HL-60 (cell line): ENCODE data around the gene AGER.

ENCODE experiments used
- DNase-seq, 2 experiments: peaks; one replicate each; pipeline ENCODE4 v3.0.0-alpha.2; 2010 to 2020; ENCODE audit warnings: low read depth in 1 of 2, low spot score in 1 of 2
- H3K27ac ChIP-seq: fragments of 250-450 bp; sonication (Bioruptor Pico); replicated peaks from 2 replicates; pipeline ENCODE4 v1.5.1; 2020; ENCODE audit warnings: mild to moderate bottlenecking, moderate library complexity
- H3K27me3 ChIP-seq: fragments of 250-450 bp; sonication (Bioruptor Pico); 2 replicates; pipeline ENCODE4 v1.5.1; 2021; ENCODE audit warnings: mild to moderate bottlenecking, moderate library complexity; ENCODE audit not compliant: insufficient read depth, poor library complexity, severe bottlenecking
- H3K4me3 ChIP-seq: replicated peaks from 2 replicates; pipeline ENCODE4 v1.5.1; 2011; ENCODE audit warnings: mild to moderate bottlenecking, control low read depth, low read length; ENCODE audit not compliant: insufficient read depth
- GABPA ChIP-seq: IDR thresholded peaks from 2 replicates; pipeline ENCODE4 v1.6.1; 2012; ENCODE audit warnings: low read depth
- POLR2AphosphoS5 ChIP-seq: IDR thresholded peaks from 2 replicates; pipeline ENCODE4 v1.6.1; 2012; ENCODE audit warnings: low read depth
- SPI1 ChIP-seq: IDR thresholded peaks from 2 replicates; pipeline ENCODE4 v1.6.1; 2012; ENCODE audit warnings: low read depth, mild to moderate bottlenecking, borderline replicate concordance
- TF ChIP-seq, protein P1 (sequence below): IDR thresholded peaks from 2 replicates; pipeline ENCODE4 v1.6.1; 2012; ENCODE audit warnings: low read depth; ENCODE audit not compliant: insufficient replicate concordance
- TF ChIP-seq, protein P2 (sequence below): IDR thresholded peaks from one replicate; pipeline ENCODE4 v1.5.1; 2011; ENCODE audit warnings: low read length, control low read depth, inconsistent platforms; ENCODE audit not compliant: insufficient read depth

Gene AGER

DNA sequence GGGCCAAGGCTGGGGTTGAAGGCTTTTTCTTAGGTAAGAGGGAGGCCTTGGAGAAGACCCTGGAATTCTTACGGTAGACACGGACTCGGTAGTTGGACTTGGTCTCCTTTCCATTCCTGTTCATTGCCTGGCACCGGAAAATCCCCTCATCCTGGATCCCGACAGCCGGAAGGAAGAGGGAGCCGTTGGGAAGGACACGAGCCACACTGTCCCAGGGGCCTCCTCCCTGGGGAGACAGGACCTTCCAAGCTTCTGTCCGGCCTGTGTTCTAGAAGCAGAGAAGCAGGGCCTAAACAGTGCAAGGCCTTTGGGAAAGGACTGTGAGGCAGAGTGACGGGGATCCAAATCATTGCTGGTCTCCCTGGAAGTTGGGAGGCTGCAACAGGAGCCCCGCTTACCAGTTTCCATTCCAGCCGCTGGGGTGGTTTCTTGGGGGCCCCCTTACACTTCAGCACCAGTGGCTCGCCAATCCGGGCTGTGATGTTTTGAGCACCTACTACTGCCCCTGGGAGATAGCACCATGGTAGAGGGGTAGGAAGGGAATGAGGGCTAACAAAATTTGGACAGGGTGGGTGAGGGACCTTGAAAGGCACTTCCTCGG, 470 bp downstream of the AGER start:
- DNase-seq, result no peak
- H3K4me3 ChIP-seq, result no peak overlapping the region
- TF ChIP-seq POLR2AphosphoS5 (no peak), SPI1 (no peak), GABPA (no peak)
- TF ChIP-seq, protein P1, sequence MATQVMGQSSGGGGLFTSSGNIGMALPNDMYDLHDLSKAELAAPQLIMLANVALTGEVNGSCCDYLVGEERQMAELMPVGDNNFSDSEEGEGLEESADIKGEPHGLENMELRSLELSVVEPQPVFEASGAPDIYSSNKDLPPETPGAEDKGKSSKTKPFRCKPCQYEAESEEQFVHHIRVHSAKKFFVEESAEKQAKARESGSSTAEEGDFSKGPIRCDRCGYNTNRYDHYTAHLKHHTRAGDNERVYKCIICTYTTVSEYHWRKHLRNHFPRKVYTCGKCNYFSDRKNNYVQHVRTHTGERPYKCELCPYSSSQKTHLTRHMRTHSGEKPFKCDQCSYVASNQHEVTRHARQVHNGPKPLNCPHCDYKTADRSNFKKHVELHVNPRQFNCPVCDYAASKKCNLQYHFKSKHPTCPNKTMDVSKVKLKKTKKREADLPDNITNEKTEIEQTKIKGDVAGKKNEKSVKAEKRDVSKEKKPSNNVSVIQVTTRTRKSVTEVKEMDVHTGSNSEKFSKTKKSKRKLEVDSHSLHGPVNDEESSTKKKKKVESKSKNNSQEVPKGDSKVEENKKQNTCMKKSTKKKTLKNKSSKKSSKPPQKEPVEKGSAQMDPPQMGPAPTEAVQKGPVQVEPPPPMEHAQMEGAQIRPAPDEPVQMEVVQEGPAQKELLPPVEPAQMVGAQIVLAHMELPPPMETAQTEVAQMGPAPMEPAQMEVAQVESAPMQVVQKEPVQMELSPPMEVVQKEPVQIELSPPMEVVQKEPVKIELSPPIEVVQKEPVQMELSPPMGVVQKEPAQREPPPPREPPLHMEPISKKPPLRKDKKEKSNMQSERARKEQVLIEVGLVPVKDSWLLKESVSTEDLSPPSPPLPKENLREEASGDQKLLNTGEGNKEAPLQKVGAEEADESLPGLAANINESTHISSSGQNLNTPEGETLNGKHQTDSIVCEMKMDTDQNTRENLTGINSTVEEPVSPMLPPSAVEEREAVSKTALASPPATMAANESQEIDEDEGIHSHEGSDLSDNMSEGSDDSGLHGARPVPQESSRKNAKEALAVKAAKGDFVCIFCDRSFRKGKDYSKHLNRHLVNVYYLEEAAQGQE, result no peak
- TF ChIP-seq, protein P2, sequence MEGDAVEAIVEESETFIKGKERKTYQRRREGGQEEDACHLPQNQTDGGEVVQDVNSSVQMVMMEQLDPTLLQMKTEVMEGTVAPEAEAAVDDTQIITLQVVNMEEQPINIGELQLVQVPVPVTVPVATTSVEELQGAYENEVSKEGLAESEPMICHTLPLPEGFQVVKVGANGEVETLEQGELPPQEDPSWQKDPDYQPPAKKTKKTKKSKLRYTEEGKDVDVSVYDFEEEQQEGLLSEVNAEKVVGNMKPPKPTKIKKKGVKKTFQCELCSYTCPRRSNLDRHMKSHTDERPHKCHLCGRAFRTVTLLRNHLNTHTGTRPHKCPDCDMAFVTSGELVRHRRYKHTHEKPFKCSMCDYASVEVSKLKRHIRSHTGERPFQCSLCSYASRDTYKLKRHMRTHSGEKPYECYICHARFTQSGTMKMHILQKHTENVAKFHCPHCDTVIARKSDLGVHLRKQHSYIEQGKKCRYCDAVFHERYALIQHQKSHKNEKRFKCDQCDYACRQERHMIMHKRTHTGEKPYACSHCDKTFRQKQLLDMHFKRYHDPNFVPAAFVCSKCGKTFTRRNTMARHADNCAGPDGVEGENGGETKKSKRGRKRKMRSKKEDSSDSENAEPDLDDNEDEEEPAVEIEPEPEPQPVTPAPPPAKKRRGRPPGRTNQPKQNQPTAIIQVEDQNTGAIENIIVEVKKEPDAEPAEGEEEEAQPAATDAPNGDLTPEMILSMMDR, result no peak
- no peaks in the 10 kb centered on the region for H3K27me3 ChIP-seq
- H3K27ac ChIP-seq, result no peak overlapping the region

- TF ChIP-seq POLR2AphosphoS5, result no peak
- TF ChIP-seq, protein P2, result no peak
- TF ChIP-seq SPI1, result no peak
- TF ChIP-seq, protein P1, result no peak
- TF ChIP-seq GABPA, result no peak
- no peak overlapping the region for H3K4me3 ChIP-seq
- H3K27ac ChIP-seq, result no peak overlapping the region
- no peaks in the 10 kb centered on the region for H3K27me3 ChIP-seq
- no peak for DNase-seq
Measured at GRCh38 chr6:32183030-32183429, 1.0 kb downstream of the AGER start.

- H3K4me3 ChIP-seq, result no peak overlapping the region
- TF ChIP-seq, protein P2, result no peak
- no peak for DNase-seq
- H3K27me3 ChIP-seq, result no peaks in the 10 kb centered on the region
- H3K27ac ChIP-seq, result no peak overlapping the region
Measured at GRCh38 chr6:32182555-32182981, 1.5 kb downstream of the AGER start.

- Histone ChIP-seq H3K27ac (no peak overlapping the region), H3K27me3 (no peaks in the 10 kb centered on the region), H3K4me3 (no peak overlapping the region)
- no peak for DNase-seq
- no peak for TF ChIP-seq SPI1
- TF ChIP-seq, protein P2, result no peak
- TF ChIP-seq, protein P1, result no peak
- TF ChIP-seq GABPA, result no peak
- no peak for TF ChIP-seq POLR2AphosphoS5
Measured at GRCh38 chr6:32181915-32182529, 2.0 kb downstream of the AGER start.
